Endothelial cell of hepatic sinusoid (primary cell): Measurements from ENCODE around the gene COBL.

Experiments
- in situ Hi-C: cut with HindIII; loops from 2 replicates; pipeline ENCODE4 v1.10.0; 2017; ENCODE audit warnings: low sequenced_read_pairs

The COBL gene

DNA sequence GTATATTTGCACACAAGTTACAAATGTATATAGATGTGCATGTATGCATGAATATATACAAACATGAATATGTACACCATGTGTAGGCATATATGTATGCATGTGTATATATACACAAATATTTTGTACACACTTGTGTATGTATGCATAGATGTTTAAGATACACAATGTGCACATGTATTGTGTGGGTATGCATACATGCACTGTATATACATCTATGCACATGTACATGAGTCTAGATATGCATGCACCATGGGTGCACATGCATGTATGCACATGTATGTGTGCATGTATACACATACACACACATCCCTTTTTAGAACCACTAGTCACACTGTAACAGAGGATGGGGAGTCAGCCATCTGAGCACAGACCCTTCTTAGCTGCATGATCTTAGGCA lies 249.4 kb downstream of the COBL start:
- in situ Hi-C loops = no loop called here

DNA sequence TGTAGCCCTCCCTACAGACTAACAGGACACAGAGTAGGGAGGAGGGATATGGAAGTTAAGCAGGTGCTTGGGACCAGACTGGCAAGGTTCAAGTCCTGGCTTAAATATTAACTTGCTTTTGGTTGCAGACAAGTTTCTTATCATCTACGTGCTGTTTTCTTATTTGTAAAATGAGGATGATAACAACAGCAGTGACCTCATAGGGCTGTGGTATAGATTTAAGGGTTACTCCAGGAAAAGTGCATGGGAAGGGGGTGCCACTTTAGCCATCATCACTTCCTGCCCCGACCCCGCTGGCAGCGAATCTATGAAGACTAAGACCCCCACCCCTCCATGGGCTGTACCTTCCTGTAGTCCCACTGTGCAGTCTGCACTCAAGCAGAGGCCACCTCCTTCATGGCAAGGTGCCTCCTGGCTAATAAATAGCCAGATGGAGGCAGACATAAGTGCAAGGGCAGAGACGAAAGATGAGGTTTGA lies 250.2 kb downstream of the COBL start:
- in situ Hi-C loops = no loop called here

DNA sequence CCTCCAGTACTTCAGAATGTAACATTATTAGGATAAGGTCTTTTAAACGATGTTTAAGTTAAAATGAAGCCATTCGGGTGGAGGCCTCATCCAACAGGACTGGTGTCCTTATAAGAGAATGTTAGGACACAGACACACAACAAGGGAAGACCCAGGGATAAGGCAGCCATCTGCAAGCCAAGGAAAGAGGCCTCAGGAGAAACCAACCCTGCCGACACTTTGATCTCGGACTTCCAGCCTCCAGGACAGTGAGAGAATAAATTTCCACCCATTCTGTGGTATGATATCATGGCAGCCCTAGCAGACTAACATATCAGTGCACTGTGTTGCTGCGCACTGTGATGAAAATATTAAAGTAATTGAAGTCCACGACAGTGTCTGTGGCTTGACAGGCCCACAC lies 250.8 kb downstream of the COBL start:
- in situ Hi-C loops = no loop called here

DNA sequence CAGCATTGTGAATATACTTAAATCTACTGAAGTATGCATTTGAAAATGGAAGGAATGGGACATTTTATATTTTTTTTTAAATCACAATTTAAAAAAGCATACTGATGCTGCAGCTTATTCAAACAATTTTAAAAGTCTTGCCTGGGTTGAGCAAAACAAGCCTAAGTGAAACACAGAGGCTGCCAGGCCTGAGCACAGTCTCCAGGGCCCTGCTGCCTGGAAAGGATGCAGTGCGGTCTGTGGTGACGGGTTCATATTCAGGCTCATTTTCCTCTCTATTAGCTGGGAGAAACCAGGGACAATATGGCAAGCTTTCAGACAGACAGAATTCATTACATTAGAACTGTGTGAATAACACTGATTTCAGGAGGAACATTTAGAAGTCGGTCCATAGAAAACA lies 251.9 kb downstream of the COBL start:
- in situ Hi-C loops = no loop called here

DNA sequence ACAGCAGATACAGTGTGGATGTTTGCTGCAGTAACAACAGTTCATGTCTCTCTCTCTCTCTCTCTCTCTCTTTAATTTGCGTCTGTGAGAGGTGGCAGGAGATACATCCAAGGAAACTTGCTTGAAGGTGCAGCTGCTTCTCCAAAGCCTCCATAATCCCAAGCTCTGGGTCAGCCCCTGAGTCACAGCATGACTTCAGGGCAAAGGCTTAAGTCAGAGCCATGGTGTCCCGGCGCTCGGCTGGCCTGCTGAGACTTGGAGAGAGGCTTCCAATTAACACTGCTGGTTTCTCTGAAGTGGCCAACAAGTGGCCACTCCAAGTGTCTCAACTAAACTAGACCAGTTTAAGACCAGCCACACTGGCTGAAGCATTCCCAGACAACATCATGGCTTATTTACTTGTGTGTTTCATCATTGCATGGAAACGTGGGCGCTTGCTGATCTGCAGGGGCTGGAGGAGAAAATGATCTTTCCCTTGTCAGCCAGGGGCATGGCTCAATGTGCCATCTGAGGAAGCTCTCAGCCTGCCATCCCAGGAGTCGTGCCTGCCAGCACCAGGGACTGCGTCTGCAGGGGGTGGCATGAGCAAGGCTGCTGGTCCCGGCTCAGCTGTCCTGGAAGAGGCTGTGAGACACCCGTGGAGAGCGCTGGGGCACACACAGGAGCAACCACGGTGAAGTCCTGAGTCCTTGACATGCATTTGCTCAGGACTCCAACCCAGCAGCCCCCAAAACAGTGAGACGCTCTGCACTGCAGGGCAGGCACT lies 254.2 kb downstream of the COBL start:
- in situ Hi-C loops = no loop called here

DNA sequence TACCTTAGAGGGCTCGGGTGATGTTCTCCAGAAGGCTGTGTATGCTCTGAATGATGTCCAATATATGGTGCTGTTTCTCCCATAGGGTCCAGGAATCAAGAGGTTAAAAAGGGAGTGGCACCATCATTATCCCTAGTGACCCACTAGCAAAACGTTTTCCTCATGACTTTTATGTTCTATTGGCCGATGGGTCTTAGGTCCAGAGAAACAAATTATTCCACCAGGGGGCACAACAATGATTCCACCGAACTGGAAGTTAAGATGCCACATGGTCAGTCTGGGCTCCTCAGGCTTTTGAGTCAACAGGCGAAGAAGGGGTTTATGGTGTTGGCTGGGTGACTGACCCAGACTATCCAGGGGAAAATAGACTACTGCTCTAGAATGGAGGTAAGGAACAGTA lies 256.1 kb downstream of the COBL start:
- in situ Hi-C loops = no loop called here

DNA sequence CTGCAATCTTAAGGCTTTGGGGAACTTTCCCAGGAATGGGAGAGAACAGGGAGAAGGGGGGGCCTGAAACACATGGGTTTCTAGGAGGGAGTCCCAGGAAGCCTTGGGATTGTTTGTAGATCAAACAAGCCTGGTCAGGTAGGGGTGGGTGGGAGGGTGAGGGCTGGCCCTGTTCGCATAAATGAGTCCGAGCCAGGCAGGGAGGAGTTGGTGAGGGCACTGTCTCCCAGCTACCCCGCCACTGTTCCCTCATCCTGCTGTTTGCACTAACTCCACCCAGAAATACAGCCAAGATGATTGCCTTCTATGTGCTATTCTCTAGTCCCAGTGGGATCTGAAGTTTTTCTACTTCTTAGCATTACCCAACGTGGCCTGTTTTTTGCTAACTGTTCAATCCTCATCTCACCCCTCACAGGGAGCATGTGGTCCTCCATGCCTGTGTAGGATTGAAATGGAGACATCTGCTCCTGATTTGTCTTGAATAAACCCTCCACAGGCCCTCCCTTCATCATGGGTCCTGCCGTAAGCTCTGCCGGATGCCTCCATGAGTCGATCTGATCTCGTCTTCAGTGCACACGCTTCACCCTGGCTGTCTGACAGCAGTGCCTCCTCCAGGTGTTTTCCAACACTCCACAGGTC lies 257.0 kb downstream of the COBL start:
- in situ Hi-C loops = no loop called here

DNA sequence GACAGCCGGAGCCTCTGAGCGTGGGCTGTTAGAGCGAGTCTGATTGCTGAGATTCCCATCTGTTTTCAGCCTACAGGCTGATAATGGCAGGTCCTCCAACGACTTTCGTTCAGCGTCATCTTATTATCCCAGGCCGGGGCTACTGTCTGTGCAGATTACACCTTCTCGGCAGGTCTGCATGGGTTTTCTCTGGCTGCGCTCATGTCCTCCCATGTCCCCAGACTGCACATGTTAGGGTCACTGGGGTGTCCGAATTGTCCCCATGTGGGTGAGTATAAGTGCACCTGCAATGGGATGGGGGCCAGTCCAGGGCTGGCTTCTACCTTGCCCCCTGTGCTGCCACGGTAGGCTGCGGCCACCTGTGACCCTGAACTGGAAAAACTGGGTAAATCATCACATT lies 257.8 kb downstream of the COBL start:
- in situ Hi-C loops = no loop called here

DNA sequence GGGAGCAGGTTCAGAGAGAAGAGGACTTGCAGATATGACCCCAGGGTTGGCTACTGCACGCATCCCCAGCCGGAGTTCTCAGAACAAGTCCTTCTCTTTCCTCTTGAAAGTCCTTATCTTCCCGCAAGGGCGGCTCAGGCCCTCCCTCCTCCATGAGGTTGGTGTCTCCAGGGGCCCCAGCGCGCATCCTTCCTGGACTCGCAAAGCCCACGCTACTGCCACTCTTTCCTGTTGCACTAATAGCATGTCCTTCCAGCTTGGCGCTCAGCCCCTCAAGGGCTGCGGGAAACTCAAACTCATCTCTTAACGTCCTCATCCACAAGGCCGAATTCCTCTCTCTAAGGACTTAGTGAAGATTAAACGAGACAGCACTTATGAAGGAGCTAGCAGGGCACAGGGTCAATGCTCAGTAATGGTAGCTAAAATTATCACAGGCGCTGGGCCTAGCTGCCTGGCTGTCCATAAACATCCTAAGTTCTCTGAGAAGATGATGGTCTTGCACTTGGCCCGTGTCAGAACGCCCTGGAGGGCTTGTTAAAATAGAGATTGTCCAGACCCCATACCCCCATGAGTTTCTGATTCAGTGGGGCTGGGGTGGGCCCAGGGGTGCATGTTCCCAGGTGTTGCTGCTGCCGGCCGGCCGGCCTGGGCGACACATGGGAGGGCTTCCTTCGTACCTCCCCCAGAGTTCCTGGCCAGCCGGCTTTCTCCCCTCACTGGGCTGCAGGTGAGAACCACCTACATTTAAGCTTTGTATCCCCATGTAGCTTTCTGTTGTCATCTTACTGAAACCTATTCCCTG lies 261.4 kb downstream of the COBL start:
- in situ Hi-C loops = no loop called here

DNA sequence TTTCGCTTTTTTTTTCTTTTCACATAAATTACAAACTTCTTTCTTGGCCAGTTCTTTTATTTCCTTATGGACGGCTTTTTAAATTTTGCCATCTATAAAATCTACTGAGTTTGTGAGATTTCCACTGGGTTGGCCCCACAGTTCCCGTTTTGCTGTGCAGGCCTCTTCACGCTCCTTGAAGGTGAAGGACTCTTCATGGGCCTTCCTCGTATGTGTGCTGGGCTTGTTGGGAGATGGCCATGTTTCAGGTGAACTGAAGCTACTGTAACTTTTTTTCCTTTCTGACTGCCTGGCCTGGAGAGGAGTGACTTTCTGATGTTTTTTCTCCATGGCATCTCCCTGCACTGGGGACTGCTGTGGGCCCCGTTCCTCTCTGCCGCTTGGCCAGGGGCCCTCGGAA lies 262.4 kb downstream of the COBL start:
- in situ Hi-C loops = no loop called here

DNA sequence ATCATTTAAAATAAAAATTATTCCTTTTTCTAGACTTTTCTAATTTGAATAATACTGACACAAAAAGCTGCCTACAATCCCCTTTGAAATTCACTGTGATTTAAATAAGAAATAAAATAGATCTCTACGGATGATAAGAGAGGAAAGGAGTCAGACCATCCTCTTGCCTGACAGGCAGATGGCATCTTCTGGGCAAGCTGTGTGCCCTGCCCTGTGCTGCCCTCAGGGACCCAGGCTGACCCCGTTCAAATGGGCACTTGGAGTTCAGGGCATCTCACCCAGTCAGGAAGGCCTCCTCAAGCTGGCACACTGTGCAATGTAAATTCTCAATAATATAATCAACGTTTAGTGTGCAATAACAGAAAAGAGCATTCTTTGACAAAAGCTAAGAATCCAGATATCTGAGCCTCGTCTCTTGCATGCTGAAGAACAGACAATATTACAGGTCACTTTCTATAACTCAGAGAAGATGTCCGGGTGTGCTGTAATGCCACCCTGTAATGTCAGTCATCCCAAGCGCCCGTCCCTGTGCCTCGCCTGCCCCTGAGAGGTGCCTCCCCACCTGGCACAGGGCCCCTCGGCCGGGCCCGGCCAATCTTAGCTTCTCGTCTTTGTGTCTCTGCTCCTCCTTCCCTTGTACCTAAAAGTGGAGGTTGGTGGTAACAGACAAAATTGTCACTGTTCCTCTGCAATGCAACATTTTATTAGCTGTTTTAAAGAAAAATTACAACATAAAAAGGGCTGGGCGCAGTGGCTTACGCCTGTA lies 263.3 kb downstream of the COBL start:
- in situ Hi-C loops = no loop called here

DNA sequence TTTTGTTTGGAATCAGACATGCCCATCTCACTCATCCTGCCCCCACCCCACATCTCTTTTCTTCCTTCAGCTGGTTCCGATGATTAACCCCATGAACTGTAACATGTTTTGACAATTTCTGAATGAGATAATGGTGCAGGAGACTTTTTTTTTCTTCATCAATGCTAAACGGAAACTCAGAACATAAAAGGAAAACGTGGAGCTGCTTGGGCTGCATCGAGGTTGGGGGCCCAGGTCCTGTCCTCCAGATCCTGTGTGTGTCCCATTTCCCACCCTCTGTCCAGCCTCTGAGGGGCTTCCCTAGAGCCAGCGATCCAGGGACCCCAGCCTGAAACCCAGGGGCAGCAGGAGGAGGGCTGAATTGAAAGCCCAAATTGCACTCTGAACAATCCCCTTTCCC lies 270.1 kb downstream of the COBL start:
- in situ Hi-C loops = no loop called here

DNA sequence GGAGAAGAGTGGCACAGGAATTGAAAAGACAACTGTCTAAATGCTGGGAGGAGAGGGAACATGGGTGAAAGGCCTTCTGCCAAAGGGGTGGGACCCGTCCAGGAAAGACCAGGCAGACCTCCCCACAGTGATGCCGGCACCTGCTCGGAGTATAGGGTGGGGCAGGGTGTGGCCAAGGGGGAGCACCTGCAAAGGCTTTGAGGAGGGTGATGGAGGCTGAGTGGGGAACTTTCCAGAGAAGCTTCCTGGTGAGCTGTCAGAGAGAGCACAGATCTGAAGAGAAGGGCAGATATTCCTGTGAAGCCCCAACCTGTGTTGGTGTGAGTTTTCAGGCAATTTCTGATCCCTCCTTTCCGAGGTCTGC lies 270.5 kb downstream of the COBL start:
- in situ Hi-C loops = no loop called here

DNA sequence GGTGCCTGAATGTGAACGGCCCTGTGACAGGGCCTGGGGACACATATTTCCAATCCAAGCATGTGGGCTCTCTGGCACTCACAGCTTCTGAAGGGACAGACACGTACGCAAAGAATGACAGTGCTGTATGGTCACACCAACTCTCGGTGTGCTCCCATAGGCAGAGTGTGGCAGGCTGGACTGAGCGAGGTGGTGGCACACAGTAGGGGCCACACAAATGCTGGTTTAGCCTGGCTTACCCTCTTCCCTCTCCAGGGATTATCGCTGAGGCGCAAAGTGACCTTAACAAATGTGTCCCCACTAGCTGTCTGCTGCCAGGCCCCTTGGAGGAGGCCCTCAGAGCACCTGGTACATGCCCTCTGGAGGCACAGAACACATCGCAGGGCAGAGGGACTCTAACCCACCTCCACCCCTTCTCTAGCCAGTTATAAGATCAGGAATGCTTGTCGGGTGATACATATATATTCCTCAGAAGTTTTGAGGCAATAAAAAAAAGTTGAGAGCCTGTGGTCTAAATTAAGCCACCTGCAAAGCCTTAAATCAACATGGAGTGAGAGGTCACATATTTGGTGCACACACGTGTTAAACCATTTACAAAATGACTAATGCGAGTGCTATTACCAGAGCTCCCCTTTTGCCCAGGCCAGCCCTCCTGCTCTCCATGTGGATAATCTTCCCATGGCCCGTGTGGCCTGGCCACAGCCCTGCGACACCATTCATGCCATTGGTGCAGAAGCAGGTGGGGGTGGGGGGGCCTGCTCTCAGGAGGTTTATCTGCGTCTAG lies 271.1 kb downstream of the COBL start:
- in situ Hi-C loops = no loop called here

DNA sequence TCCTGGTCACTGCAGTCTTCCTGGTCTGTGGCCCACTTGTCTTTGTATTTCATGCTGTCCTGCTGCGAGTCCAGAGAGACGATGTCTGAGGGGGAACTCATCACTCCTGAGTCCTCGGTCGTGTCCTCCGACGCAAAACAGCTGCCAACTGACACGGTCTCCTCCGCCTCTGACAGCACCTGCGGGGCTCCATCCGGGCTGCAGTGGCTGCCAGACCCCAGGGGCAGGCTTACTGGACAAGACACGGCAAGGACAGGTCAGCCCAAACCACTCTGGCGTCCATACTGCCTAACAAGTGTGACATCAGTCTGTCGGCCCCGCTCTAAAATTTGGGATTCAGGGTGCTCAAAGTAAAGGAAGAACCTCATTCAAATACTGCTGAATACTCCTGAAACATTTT lies 273.1 kb downstream of the COBL start:
- in situ Hi-C loops = no loop called here

DNA sequence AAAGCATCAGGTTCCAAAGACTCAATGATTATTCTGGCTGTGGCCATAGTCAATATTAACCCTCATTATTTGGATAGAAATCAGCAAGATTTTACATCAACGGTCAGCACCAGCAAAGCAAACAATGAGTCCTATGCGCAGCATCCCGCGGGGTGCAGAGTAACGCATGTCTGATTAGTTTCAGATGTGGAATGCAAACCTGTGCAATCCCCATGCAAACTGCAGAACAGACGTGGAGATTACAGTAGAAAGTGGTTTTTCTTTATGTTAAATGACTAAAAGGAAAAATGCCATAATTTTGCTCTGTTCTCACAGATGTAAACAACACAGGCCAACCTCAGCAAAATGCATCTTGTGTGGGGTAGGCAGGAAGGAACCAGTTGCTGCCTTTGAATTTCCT lies 275.8 kb downstream of the COBL start:
- in situ Hi-C loops = no loop called here

DNA sequence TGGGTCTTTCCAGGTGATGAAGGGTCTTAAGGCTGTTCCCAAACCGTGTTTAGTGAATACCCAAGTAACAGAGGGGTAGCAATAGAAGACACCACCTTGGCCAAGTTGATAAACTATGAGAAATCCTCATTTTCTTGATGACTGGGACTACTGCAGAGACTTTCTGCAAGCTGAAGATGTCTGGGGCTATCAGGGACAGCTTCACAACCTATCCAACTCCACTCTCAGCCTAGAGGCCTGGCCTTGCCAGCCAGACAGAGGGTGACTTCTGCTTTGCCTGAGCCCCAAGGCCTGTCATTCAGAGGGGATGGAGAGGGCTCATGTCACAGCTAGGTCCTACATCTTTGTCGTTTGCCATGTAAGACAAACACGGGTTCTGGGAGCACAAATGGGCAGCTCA lies 278.0 kb downstream of the COBL start:
- in situ Hi-C loops = no loop called here

DNA sequence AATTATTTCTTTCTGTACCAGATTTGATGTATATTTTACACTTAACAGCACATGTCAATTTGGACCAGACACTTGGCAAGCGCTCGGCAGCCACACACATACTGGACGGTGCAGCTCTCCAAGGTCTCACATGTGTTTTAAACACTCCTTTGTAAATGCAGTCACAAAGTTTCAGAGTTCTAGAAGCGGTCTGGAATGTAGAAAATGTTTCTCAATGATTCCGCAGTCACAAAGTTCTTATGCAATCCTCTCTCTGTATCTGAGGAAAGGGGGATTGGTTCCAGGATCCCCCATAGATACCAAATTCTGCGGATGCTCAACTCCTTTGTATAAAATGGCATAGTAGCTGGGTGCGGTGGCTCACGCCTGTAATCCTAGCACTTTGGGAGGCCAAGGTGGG lies 280.9 kb downstream of the COBL start:
- in situ Hi-C loops = no loop called here

DNA sequence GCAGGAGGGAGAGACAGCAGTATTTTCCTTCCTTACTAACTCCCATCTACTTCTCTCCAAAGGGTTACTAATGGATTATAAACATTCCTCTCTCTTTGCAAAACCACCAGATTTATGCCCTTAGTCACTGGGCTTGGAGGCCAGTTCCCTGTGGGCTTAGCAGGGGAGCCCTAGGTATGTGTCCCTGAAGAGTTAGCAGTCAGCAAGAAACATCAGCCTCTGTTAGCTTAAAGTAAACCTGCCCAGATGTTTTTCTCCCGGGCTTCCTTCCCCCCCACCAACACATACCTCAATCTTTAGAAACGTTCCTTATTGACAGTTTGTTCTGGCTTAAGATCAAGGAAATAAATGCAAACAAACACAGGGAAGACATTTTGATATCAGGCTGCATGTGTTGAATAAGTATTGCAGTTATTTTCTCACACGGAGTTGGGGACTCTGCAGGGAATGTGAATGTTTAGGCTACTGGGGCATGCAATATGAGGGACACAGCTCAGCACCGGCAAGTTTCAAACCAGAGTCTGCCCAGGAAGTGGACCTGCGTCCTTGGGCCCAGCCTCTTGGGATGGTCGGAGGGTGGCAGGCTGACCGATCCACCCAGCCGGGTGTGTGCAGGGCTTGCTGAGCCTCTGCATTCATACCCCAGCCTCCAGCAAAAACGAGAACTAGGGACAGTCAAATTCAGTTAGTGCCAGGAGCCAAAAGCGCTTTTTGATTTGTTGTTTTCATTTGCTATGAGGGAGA lies 281.9 kb downstream of the COBL start:
- in situ Hi-C loops = no loop called here
